22Rv1 (cell line): ENCODE data around the gene SLC35D3.

Source experiments
- CTCF ChIP-seq: fragments of 450-650 bp; IDR thresholded peaks from 2 replicates; pipeline ENCODE4 v1.5.1; 2017; ENCODE audit warnings: mild to moderate bottlenecking
- ZFX ChIP-seq: fragments of 450-650 bp; IDR thresholded peaks from 2 replicates; pipeline ENCODE4 v1.6.1; 2017; ENCODE audit warnings: antibody characterized with exemption, borderline replicate concordance

- no peak for TF ChIP-seq CTCF
- no peak for TF ChIP-seq ZFX
These were observed 545 bp downstream of the SLC35D3 start for GRCh38 chr6:136922685-136923006.
